RKO (cell line): Measurements from ENCODE around the gene PFN1.

Experiments used
- DNase-seq: peaks from one replicate; pipeline ENCODE4 v3.0.0-alpha.2; 2016; ENCODE audit warnings: low spot score

Gene PFN1

DNA sequence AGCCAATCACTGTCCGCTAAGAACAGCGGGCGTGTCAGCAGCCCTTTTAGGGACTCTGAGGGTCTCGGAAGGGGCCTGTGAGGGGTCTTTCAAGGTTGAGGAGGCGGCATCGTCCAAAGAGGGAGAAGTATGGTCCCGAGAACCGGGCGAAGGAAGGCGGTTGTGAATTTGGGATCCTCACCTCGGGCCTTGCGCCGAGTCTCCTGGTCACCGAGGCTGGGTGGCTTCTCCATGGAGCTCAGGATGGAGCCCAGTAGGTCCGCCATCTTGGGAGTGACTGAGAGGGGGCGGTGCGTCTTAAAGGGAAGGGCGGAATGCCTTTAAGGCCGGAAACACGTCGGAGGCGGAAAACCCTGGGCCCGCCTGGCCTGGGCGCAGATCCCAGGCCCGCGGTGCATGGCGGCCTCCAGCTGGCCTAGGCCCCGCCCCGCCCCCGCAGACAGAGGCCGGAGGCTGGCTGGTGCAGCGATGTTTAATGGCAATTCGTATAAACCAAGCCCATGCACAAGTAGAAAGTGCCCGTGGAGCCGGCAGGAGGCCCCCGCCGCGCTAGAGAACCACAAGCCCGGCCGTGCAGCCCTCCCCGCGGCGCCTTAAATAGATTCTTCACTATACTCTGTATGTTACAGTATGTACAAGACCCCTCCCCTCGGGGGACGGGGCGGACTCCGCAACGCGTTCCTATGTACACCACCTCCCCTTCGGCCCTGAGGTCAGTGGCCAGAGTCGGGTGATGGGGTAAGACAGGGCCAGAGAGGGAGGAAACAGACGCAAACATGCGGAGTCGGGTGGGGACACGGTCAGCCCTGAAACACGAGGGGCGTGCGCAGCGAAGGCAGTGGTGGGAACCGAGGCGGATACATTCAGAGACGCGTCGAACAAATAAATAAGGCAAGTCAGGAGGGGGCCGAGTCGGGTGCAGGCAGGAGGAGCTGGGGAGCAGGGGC, 19.5 kb upstream of the PFN1 start, which contains the start of gene SPAG7:
TSS of gene SPAG7 (minus strand) at position 279 of the 947 bp plus-strand sequence. CDS start at position 266, 13 bp downstream.
- DNase-seq: peak; percentile 95

DNA sequence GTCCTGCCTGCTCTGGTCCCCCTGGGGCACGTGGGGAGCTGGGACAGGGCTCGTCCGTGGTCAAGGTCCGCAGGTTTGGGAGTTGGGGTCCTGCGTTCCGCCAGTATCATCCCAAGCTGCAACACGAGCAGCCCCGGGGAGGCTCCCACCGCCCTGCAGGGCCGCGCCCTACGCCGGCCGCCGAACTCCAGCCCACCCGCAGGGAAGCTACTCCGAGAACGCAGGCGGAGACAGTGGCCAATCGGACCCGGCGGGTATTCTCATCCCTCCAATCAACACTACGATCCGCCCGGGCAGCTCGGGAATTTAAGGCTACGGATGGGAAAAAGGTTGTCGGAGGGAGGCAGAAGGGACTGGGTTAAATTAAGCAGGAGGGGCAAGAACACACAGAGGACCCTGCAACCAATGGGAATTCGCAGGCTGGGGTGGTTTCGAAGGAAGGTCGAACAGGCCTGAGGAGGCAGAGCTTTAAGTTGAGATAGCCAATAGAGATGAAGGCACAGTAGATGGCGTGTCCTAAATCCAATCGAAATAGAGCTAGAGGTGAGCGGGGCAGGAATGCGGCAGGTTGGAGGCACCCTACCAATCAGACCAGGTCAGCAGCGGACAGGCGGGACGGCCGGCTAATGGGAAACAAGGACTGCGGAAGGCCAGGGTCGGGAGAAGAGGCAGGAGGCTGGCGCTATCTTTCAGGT, 18.7 kb upstream of the PFN1 start:
- peak; percentile 99 for DNase-seq

DNA sequence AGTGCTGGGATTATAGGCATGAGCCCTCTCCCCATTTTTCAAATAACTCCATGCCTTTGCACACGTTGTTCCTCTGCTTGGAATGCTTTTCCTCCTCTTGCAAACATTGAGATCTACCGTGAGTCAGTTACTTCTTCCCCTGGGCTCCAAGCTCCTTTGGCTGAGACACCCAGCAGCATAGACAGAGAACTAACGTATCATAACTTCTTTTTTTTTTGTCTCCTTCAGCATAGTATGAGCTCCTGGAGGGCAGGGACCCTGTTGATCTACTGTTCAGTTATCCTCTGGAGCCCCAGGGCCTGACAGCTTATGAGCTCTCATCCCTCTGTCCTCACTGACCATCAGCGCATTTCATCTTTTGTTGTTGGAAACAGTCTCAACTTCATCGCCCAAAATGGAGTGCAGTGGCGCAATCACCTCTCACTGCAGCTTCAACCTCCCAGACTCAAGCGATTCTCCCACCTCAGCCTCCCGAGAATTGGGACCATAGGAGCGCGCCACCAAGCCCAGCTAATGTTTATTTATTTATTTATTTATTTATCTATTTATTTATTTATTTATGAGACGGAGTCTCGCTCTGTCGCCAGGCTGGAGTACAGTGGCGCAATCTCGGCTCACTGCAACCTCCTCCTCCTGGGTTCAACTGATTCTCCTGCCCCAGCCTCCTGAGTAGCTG, 17.1 kb upstream of the PFN1 start:
- DNase-seq: no peak

DNA sequence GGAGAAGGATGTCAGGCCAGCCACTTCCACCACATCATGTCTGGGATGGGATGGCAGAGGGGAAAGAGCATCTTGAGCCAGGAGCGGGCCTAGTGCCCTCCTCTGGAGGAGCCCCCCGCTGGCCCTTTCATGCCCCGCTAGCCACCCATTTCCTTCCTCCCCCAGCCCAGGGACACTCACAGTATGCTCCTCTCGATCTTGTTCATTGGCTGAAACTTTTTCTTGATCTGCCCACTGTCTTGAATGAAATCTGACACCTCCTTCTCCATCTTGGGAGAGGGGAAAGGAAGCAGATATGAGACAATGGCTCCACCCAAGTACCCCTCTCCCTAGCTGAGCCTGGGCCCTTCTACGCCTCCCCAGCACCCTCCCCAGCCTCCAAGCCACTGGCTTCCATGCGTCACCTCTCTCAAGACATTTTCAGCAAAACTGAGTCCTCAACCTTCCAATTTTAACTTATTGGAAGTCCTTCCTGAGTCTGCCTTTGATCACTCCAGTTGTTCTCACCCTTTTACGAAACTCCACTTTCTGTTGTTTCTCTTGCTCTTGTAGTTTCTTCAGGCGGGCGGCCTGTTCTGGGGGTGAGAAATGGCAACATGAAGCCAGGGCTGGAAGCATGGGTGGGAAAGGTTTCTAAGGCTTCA, 12.1 kb upstream of the PFN1 start:
- DNase-seq: no peak

DNA sequence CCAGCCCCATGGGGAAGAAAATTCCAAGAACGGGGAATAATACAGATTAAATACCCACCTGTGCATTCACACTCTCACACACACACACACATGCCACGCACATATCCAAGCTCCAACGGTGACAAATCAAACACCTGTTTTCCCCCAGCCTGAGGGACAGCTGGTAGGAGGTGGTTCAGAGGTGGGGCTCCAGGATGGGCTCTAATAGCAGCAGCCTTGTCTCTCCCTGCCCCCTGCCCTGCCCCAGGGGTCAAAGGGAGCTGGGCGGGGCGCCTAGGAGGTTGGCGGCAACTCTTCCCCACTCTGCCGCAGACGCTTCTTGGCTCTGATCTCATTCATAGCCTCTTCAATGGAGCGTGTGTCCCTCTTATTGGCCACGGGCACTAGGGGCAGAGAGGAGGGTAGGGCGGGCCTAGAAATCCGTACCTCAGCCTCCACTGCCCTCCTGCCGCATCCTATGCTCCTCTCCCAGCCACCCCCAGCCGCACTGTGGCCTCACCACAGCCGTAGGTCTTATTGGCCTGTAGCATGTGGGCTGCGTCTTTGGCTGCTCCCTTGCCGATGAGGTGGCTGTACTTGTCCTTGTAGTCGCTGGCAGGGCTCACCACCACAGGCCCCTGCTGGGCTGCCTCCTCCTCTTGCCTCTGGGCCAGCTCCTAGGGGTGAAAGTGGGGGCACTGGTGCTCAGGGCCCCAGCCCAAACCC, 11.1 kb upstream of the PFN1 start:
- no peak for DNase-seq

DNA sequence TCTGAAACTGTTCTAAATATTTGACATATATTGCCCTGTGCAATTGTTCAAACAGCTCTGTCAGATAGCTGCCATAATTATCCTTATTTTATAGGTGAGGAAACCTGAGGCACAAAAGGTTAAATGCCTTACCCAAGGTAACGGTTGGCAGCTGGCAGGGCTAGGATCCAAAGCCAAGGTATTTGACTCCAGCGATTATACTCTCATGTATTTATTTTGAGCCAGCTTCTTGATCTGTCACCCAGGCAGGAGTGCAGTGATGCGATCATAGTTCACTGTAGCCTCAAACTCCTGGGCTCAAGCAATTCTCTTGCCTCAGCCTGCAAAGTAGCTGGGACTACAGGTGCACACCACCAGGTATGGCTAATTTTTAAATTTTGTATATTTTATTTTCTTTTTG, 9.8 kb upstream of the PFN1 start:
- DNase-seq: no peak

DNA sequence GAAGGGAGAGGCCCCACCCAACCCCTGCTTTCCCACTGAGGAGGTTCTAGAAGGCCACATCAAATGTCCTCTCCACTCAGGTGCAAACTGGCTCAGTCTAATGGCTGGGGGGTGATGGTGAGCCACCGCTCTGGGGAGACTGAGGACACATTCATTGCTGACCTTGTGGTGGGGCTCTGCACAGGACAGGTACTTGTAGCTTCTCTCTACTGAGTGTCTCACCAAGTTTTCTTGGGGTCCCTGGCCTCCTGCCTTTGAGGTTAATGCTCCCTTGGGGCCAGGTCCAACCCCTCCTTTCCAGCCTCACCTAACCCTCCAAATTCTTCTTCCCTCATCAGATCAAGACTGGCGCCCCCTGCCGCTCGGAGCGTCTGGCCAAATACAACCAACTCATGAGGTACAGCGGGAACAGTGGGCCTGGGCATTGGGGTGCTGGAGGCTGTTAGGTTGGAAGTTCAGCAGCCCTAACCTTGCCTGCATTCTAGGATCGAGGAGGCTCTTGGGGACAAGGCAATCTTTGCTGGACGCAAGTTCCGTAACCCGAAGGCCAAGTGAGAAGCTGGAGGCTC, 8.2 kb upstream of the PFN1 start:
- no peak for DNase-seq

DNA sequence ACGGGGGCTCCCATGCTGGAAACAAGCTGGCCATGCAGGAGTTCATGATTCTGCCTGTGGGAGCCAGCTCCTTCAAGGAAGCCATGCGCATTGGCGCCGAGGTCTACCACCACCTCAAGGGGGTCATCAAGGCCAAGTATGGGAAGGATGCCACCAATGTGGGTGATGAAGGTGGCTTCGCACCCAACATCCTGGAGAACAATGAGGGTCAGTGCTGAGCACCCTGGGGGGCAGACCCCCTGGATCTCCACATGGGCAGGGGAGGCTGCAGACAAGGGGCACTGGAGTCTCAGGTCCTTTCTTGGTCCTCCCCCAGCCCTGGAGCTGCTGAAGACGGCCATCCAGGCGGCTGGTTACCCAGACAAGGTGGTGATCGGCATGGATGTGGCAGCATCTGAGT, 6.8 kb upstream of the PFN1 start:
- no peak for DNase-seq

DNA sequence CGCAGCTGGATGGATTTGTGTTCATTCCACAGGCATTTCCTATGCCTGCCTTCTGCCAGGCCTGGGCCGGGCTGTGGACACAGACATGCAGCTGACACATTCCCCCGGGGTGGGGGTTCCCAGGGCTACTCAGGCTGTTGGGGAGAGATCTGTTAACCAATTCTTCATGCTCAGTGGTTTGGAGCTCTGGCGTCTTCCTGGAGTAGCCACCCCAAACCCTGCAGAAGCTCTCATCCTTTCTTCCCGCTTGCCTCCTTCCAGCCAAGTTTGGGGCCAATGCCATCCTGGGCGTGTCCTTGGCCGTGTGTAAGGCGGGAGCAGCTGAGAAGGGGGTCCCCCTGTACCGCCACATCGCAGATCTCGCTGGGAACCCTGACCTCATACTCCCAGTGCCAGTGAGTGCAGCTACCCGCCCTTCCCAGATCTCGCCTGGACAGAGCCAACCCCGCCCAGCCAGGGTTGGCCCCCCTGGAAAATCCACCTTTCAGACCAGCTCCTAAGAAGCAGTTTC, 5.2 kb upstream of the PFN1 start:
- DNase-seq: no peak

DNA sequence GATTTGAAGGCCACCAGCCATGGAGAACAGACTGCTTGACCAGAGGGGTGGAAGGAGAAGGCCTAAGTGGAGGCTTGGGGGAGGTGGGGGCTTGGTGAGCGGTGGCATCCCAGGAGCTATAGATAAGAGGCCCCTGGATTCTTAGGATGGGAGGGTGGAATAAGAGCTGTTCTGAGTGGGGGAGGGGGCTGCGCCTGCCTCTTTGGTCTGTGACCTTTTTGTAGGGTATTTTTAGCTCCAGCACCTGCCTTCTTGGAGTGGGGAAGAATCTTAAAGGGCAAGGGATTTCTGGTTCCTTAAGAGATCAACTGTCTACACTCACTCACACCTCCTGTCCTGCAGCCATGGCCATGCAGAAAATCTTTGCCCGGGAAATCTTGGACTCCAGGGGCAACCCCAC, 3.2 kb upstream of the PFN1 start:
- DNase-seq: no peak

DNA sequence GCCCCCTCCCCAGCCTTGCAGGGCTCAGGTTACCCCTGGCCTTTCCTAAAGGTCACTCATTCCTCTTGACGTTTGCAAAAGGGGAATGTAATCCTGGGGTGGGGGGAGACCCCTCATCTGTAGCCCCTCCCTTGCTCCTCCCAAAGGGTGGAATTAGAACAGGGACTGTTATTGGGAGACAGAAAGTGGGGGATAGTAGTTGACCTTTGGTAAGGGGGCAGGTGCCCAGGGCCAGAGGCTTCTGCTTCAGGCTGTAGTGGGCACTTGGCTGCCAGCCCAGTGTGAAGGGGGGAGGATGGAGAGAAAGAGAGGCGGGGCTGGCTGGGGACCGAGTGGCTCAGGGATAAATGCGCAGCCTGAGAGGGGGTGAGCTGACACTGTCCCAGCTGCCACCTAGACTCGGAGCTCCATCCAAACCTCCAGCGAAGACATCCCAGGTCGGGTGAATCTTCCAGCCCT, 2.4 kb upstream of the PFN1 start, which contains the start of gene ENO3:
TSS of gene ENO3 (plus strand) at position 374 of the 459 bp plus-strand sequence. CDS start 711 bp downstream, outside the sequence.
- no peak for DNase-seq

DNA sequence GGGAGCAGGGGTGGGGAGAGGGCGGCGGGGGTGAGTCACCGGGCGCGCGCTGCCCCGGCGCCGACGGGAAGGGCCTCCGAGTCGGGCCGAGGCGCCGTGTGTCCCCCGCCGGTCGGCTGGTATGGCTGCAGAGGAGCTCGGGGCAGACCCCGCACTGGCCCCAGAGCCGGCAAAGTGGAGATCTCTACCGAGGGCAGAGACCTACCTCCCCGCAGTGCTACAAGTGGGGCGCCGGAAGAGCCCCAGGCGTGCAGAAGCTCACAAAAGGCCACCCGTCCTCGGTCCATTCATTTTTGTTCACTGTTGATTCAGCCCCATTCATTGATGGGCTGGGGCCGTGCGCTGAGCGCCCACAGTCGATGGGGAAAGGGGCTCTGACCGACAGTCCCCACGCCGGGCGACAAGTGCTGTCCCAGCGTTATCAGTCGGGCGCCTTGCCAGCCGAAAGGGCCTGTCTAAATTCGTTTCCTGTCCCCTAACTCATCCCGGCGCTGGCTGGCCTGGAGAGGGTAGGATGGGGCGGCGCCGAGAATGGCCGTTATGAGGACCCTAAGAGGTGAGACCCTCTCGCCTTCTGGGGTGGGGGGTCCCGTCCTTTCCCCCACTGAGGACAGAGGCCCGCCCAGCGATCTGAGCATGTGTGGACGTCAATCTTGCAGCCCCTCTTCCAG, 1.9 kb upstream of the PFN1 start:
- peak; percentile 53 for DNase-seq

DNA sequence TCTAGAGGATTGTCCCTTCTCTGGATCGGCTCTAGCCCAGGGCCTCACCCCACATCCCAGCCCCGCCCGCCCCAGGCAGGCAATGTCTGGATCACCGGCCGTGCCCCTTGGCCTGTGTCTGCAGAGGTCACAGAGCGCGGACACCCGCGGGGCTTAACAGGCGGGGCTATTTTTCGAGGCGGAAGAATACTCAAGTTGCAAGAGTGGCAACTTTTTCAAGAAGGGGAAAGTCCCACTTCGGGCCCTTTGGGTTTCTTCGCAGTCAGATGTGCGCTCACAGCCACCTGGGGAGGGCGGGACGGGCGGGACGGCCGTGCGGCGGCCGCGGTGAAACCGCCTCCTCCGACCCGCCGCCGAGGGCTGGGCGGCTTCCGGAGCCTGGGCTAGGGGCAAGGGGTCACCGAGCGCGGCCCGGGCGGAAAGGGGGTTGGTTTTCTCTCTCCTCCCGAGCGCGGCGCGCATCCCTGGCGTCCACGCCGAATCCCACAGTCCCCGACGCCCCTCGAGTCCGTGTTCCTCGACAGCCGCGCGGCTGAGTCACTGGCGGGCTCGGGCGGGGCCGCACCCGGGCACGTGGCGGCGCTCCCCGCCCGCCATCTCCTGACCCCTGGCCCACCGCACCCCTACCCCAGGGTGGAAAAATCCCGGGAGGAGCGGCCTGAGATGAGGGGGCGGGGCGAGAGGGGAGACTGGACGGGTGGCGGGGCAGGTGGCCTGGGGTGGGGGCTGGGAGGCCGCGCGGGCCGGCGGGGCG, 1.2 kb upstream of the PFN1 start:
- DNase-seq: peak; percentile 78

DNA sequence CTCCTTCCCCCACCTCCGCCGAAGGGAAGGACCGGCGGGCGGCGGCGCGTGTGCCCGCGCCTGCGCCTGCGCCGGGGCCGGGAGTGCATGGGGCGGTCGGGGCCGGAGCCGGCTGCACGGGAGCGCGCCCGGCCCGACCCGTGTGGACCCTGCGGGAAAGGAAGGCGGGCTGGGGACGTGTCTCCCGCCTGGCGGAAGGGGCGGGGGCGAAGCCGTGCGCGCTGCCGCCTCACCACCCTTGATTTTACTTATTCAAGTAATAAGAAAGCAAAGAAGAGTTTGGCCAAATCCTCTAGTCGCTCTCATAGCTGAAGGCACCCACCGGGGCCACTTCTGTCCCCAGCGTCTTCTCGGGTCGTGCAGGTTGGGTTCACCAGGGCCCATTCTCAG, 596 bp upstream of the PFN1 start:
- peak; percentile 90 for DNase-seq

DNA sequence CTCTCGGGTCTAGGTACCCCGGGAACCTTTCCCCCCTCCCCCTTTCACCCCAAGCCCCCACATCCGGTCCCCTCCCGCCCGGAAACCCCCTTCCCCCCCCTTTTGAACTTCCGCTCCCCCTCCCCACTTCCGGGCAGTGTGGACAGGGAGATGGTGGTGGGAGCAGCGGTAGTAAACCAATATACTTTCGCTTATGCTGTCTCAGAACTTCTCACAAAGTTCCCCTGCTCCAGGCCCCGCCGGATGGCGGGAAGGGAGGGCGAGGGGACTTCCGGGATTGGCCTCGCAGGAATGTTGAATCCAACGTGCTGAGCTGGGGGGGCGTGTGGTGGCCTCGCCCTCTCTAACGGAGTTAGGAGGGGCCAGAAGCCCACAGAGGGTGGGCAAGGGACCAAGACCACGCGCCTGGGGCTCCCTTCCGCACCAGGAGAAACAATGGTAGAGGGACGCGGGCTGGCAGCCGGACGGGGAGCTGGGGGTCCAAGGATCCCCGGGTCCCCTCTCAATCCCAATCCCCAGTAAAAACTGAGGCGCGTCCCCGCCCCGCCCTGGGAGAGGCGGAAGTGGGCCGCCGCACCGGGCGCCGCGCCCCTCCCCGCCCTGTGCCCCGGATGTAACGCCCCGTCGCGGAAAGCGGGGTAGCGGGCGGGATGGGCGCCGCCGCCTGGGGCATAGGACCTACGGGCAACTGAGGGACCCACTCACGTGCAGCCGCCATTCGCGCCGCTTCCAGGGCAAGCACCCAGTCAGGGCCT, 742 bp downstream of the PFN1 start:
- peak; percentile 73 for DNase-seq

DNA sequence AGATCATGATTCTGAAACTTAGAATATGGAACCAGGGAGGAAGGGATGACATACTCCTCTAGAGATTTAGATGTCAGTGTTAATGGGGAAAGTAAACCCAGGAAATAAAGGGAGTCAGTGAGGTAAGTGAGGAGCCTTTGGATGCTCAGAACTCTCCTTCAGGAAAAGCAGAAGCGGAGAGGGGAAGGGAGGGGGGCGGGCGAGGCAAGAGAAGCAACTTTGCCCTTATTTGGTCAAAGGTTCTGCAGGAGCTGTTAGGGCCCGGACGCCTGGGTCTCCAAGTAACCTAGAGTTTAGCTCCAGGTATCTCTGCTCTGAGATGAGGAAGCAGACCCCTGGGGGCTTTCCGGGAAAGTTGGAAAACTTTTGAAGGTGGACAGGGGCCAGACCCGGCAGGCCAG, 1.3 kb downstream of the PFN1 start:
- DNase-seq: peak; percentile 55

DNA sequence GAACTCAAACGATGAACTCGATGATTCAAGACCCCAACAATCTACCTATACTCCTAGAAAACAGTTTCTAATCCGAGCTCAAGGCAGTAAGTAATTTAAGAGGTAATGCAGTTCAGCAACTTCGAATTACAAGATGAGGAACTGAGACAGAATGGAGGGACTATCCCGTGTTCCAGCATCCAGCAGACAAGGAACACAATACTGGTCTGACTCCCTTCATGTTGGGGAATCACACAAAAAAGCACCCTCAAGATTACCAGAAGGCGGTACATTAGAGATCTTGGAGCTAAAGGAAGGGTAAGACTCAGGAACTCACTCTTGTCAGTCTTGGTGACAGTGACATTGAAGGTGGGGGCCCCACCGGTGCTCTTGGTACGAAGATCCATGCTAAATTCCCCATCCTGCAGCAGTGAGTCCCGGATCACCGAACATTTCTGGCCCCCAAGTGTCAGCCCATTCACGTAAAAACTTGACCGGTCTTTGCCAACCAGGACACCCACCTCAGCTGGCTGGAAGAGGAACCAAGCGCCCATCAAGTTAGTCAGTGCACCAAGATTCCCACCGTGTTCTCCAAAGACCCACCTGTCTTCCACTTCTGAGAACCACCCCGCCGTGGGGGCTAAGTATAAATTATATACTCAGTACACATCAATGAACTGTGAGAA, 1.9 kb downstream of the PFN1 start:
- DNase-seq: no peak

DNA sequence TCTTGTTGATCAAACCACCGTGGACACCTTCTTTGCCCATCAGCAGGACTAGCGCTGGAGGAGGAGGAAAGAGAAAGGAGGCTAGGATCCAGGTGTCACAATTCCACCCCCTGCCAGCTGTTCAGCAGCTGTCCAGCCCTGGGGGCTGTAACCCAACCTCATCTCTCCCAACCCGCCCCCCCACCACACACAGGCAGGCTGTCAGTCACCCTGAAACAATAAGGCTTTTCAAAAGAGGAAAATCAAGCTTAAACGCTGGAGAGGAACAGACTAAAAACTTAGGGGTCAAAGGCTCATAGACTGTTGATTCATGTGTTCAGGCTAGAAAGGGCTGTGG, 2.4 kb downstream of the PFN1 start:
- peak; percentile 50 for DNase-seq
